Fibroblast of skin of right biceps (primary cell): ENCODE results near the gene POLR3B.
"Not testable (repeated sequence)": the region's sequence is repeated elsewhere in the genome, so short reads cannot be mapped to it uniquely, and the experiment has no call there.

Experiments used
- DNase-seq: peaks from one replicate; pipeline ENCODE4 v3.0.0-alpha.2; 2013

Gene POLR3B

DNA sequence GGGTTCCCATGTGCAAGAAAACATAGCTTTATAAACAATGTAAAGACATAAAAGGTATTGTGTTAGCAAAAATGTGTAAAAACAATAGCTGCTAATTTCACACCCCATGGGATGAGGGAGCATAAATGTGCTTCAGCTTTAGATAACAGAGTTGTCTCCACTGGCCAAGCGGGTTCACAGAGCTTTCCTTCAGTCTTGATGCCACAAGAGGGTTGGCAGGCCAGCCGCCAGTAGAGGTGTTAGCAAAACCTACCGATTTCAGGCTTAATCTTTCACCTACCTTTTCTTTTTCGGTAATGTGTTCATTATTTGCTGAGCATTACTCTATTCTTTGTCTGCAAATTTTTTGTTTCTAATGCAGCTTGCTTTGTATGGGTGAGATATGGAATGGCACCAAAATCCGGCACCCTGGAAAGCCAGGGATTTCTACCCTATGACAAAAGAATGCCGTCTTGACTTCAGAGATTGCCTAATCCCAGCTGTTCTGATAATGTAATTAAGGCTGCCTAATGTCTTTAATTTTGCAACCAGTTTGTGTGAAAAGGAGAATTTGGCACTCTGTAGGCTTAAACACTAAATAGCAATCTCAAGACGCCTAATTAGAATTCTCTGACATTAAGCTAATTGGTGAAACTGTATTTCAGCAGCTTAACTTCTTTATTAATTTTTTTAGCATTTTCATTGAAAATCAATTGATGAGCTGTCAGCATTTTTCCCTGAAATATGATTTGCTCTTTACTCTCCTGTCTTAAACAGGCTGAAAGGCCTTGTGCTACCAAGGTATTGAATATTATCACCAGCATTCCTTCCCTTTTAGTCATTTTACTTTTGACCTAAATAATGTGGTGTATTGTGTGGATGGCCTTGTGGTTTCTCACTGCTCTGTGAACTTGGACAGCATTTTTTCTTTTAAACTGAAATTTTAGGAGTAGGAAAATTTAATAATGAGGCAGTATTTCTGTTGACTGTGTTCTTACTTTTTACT is 60.7 kb downstream of the POLR3B start:
- peak; percentile 81 for DNase-seq

DNA sequence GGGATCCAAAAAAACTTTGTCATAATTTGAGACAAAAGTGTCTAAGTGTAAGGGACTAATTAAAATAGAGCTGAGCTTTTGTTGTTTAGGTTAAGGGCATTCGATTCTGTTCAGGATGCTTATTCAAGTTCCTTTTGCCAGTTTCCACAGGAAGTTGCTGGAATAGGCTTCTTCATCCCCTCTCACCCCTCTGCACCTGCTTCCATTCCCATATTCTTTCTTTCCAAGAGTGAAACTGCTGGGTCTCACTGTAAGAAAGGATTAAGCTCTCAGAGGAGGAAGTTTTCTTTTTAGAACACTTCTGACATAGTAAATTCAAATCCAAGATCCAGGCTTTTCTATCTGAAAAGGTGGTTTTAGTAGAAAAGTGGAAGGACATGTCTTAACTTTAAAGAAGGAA is 61.4 kb downstream of the POLR3B start:
- no peak for DNase-seq

DNA sequence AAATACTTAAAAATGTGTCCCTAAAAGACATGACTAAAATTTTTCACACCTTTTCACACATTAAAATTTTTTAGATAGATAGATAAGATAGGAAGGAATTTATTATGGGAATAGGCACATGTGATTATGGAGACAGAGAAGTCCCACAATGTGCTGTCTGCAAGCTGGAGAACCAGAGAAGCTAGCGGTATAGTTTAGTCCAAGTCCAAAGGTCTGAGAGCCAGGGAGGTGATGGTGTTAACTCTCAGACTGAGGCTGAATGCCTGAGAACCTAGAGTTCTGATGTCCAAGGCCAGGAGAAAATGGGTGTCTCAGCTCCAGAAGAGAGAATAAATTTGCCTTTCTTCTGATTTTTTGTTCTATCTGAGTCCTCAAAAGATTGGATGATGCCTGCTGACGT is 65.7 kb downstream of the POLR3B start:
- DNase-seq = no peak

DNA sequence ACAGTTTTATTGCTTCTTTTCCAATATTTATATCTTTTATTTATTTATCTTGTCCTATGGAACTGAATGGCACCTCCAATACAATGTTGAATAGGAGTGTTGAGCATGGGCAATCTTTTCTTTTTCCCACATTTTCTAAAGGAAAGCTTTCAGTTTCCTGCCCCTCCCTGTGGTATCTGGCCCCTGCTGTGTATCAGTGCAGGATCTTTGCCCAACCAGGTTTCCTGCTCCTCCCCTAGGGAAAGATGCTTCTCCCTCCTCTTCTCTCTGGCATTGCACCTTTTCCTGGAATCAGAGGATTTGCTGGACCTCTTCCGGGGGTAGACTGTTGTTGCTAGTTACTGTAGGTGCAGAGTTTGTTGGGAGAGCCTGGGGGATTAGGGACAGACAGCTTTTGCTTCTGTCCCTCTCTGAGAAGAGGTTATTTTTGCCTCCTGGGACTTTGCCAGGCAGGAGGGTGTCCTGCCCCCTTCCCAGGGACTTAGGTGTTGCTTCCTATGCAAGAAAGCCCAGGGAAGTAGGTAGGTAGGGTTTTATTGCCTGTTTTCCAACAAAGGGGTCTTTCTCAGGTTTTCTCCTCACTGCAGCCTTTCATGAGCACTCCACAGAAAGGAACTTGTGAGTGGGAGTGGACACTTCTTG is 67.6 kb downstream of the POLR3B start:
- DNase-seq = no peak

DNA sequence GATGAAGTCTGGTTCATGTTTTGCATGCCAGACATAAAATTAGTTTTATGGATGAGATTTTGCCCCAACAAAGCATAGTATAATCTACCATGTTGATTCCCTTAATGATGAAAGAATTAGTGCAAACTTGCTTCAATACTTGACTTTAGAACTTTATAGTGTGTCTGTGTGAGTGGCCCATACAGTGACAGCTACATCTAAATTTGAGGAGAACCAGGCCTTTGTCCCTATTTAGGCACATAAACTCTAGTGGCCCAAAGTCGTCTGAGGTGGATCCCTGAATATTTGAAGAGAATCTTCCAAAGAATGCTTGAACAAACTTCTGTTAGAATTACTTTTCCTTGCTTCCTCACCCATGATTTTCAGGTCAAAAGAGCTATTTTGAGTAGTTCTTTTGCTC is 70.4 kb downstream of the POLR3B start:
- DNase-seq = no peak

DNA sequence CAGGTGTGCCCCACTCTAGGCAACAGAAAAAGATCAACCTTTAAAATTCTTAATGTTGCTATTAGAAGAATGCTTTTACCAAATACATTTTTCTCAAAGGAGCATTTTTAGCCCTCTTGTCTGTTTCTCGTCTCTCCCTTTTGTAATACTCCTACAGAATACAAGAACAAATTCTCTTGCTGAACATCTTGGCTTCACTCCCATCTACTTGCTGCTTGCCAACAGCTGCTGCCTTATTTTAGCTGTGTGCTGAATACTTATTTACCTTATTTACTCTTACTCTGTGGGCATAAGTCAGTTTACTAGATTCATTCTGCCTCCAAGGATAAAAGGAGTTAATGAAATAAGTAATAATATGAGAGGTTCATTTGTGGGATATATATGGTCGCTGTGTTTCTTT is 70.8 kb downstream of the POLR3B start:
- DNase-seq = no peak

DNA sequence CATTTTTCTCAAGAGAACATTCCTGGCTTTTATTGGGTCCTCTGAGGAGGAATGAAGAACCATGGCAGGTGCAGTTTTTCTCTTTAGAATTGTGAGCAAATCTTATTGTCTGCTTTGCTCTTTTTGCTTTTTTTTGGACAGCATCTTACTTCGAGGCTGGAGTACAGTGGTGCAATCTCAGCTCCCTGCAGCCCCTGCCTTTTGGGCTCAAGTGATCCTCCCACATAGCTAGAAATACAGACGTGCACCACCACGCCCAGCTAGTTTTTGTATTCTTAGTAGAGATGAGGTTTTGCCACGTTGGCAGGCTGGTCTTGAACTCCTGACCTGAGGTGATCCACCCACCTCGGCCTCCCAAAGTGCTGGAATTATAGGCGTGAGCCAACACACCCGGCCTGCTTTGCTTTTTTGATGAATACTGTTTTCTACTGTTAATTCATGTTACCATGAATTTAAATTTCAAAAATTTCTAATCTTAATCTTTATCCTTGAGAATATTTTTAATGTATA is 71.5 kb downstream of the POLR3B start:
- DNase-seq = no peak

DNA sequence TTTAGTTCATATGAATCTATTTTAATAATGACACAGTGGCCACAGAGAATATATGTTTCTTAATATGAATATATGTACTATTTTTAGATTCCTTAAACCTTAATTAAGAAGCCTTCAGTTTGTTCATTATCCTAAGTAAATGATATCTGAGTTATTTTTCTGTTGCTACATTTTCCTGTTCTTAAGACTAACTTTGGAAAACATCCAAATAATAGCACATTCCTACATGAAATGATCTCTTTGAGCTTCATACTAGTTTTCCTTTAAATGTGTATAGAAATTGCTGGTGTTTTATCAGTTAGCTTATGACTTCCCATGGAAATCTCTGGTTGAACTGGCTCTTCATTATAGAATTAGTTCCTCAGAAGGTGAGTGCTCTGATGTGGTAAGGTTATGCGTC is 72.1 kb downstream of the POLR3B start:
- DNase-seq = no peak

DNA sequence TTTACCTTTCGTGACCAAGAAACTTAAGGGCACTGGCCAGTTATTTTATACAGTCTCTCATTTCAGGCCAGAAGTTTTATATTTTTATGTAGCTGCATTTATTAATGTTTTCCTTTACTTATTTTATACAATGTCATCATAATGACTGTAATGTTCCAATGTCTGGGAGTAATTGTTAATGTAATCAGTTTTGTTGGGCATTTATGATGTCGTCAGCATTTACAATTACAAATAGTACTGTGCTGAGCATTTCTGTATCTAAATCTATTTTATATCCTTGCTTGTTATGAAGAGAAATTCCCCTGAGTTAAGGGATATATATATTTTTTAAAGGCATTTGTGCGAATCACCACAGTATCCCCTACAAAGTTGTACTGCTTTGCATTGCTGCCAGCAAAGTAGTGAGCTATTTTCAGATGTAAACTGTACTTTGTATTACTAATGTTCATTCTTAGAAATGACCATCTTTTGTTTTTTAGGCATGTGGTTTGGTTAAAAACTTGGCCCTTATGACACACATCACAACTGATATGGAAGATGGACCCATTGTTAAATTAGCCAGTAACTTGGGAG is 74.4 kb downstream of the POLR3B start:
- peak; percentile 8 for DNase-seq

DNA sequence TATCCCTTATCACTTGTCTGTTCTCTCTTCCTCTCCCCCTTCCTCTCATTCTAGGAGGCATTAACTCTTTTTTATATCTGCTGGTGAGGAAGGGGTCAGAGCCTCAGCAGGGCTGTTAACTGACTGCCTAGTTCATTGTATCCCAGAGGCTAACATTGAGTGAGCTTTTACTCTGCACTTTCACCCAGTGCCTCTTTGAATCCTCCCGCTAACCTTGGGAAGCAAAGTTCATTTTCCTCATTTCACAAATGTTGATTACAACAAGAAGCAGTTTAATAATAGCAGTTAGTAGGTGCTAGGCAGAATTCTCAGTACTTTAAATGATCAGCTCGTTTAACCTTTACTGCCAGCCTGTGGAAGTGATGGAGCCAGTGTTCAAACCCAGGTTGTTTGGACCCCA is 75.5 kb downstream of the POLR3B start:
- DNase-seq = no peak

DNA sequence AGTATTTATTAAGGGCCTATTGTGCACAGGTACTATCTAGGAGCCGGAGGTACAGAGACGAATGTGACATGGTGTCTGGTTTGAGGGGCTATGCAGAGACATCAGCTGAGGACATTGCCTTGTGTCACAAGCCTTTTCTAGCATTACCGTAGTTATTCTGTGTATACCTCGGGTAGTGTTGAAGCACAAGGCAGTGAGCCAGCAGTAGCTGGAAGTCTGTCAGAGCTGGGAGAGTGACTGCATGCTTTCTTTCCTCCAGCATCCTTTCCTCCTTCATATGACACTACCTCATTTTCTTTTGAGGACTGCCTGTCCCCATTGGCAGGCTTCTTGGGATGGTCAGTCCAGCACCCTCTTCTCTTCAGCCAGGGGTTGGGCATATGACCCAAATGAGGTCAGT is 77.0 kb downstream of the POLR3B start:
- no peak for DNase-seq

DNA sequence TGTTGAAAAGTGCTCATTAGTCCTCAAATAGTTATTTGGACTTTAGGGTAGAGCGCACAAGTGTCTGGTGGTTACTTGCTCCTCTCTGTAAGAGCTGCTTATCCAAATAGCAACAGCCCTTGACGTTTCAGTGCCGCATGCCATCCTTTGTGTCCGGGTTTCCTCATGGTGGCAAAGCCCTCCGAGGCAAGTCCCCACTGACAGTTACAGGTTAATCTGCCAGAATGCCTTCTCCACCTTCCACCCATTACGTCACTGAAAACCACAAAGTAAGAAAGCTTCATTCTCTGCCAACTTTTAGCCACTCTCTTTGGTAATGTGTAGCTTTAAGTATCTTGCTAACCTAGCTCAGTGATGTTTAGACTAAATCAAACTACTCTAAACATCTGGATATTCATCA is 78.6 kb downstream of the POLR3B start:
- DNase-seq = no peak

DNA sequence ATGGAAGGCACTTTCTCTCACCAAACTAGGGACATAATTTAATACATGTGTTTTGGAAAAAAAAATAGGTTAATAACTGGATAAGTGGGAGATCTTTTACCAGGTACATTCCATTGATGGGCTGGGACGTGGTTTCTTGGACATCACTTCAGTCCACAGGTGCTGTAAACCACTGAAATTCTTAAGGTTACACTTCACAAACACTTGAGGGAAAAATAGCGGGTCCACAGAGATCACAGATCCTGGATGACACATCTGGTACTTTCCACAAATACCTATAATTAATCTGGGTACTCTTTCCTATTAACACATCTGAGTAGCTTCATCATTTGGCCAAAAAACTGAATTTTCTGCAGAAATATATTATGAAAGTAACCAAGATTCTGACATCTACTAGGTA is 85.0 kb downstream of the POLR3B start:
- no peak for DNase-seq

DNA sequence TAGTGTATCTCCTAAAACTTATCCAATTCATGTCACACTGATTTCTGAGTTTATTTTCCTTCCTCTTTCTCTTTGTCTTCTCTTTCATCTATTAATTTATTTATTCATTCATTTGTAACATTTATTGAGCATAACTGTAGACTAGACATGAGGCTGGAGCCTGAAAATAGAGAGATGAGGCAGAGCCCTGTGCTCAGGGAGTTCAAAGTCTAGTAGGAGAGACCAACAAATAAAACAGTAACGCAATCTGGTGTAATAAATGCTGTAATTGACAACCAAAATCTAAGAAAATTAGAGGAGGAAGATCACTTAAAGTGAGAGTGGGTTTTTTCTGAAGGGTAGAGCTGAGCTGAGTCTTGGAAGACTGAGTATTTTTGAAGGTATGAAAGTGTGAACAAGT is 87.5 kb downstream of the POLR3B start:
- no peak for DNase-seq

DNA sequence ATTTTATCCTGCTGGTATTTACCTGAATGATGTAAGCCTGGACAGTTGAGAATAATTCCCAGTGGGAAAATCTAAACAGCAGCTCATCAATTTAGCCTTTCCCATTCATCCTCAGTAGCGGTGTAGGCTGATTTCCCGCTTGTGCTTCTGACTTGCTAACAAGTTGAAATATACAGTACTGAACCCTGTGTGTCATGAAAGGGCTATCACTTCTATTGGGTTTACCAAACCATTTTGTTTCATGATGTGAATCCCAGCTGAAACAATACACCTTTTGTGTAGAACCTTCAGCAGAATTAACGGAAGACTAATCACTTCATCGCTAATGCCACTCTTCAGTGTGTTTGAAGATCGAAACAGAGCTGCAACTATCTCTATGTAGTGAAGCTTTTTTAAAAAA is 88.4 kb downstream of the POLR3B start:
- no peak for DNase-seq

DNA sequence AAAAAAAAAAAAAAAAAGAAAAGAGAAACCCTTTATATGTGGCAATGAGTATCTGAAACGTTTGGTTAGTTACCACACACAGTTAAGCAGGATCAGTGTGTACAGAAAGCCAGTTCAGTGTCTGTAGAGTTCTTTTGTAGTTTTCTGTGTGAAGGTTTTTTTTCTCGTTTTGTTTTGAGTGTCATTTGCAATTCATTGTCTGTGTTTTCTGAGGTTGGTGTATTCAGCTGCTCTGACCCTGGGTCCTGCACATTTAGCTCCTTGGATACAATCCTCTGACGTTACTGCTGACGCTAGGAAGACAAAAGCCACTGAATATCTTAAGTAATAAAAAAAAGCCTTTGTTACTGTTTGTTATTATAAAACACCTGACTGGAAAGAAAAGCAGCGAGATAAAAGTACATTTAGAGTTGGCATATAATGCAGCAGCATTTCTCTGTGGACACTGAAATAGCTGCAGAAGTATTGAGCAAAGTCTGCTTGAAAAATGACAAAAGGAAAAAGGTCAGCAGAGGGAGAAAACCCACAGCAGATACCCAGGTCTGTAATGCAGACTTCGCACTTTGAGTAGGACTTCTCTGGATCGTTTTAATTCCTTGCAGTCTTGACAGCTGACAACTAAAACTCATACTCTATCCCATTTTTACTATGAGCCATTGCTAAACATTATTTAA is 89.0 kb downstream of the POLR3B start:
- no peak for DNase-seq

DNA sequence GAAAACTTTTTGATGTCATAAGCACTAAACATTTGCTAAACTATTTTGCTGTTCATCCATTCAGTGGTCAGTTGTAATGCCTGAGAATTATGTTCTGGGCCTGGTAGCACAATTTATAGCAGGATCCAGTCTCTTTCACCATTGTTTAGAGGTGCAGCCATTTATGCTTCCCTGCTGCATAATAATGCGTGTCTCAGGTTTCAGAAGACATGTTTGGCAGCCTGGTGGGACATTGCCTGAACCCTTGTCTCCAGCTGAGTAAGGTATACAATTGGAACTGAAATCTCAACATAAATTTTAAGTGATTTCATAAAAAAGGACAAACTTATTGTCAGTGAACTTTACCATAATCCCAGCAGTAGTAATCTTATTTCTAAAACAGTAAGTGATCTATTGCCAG is 94.8 kb downstream of the POLR3B start:
- no peak for DNase-seq

DNA sequence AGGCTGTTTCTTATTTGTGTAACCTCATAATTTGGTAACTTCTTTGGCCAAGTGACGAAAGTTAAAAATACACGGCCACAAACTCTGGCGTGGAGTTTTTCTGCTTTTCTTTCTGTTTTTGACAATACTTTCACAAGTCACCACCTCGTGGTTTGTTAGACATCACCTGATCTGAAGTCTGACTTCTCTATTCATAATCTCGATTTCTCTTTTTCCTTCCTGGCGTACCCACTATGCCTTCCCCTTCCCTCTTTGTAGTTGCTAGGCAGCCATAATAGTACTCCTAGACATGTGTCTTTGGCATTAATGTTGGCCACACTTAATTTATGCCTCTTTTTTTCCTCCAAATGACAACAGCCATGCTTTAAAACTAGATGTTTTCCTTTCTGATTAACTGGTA is 97.6 kb downstream of the POLR3B start:
- DNase-seq = no peak

DNA sequence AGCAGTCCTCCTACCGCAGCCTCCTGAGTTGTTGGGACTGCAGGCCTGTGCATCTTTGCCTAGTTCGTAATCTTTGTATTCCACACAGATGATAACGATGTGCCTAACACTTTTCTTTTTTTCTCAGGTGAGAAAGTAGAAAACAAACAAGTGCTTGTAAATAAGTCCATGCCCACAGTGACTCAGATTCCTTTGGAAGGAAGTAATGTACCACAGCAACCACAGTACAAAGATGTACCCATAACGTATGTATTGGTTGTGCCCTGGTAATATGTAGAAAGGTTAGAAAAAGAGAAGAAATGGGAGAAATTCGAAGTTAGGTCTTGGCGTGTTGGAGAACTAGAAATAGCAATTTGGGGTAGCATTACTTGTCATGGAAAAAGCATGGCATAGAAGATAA is 101.6 kb downstream of the POLR3B start:
- no peak for DNase-seq

DNA sequence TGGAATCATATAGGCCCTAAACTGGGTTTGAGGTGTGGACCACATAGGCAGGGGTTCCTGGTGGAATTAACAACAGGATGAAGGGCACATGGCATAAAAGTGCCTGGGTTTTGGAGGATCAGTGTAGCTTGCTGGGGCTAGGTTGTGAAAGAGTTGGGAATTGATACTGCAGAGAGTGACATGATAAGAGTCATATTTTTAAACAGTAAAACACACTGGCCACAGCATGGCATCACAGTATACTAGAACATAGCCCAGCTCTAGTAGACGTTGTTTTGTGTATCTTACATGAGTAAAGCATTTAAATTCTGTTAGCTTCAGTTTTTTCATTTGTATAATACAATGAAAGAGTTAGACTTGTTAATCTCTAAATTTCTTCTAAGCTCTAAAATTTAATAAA is 102.0 kb downstream of the POLR3B start:
- no peak for DNase-seq

DNA sequence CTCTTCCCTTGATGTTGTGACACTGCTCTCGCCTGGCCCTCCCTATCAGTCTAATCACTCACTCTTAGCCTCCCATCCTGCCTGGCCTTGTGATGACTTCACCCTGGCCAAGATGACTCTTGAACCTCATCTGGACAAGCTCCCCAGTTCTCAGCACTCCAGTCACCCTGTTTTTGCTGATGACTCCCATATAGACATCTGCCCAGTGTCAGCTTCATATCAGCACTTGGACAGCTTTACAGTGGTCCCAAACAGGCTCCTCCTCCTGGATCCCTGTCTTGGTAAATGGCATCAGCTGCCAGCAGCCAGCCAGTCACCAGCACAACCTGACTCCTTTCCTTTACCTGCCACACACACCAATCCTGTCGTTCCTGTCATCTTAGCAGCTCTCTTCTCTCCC is 104.2 kb downstream of the POLR3B start:
- DNase-seq = no peak

DNA sequence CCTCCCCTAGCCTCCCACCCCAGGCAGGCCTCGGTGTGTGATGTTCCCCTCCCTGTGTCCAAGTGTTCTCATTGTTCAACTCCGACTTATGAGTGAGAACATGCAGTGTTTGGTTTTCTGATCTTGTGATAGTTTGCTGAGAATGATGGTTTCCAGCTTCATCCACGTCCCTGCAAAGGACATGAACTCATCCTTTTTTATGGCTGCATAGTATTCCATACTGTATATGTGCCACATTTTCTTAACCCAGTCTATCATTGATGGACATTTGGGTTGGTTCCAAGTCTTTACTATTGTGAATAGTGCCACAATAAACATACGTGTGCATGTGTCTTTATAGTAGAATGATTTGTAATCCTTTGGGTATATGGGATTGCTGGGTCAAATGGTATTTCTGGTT is 108.1 kb downstream of the POLR3B start:
- not testable (repeated sequence) for DNase-seq

DNA sequence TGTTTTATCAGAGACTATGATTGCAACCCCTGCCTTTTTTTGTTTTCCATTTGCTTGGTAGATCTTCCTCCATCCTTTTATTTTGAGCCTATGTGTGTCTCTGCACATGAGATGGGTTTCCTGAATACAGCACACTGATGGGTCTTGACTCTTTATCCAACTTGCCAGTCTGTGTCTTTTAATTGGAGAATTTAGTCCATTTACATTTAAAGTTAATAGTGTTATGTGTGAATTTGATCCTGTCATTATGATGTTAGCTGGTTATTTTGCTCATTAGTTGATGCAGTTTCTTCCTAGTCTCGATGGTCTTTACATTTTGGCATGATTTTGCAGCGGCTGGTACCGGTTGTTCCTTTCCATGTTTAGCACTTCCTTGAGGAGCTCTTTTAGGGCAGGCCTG is 118.1 kb downstream of the POLR3B start:
- DNase-seq = not testable (repeated sequence)
